Ectodermal cell (in vitro differentiated cells): Measurements from ENCODE around the gene MICOS13.
"Not testable (repeated sequence)": the region's sequence is repeated elsewhere in the genome, so short reads cannot be mapped to it uniquely, and the experiment has no call there.

Experiments used
- H3K27ac ChIP-seq: 2 replicates; pipeline ENCODE4 v1.7.0; 2013; ENCODE audit warnings: mild to moderate bottlenecking, low read depth, low read length; ENCODE audit not compliant: insufficient read depth, poor library complexity, severe bottlenecking
- H3K27me3 ChIP-seq: 2 replicates; pipeline ENCODE4 v1.7.0; 2013; ENCODE audit warnings: mild to moderate bottlenecking, low read length; ENCODE audit not compliant: insufficient read depth, control insufficient read depth, poor library complexity, severe bottlenecking
- H3K36me3 ChIP-seq: one replicate; pipeline ENCODE4 v1.7.0; 2013; ENCODE audit warnings: low read length; ENCODE audit not compliant: control insufficient read depth, insufficient read depth
- H3K4me1 ChIP-seq: one replicate; pipeline ENCODE4 v1.7.0; 2013; ENCODE audit warnings: low read length; ENCODE audit not compliant: control insufficient read depth, insufficient read depth
- H3K4me3 ChIP-seq: 2 replicates; pipeline ENCODE4 v1.7.0; 2013; ENCODE audit warnings: low read depth, low read length, control low read depth; ENCODE audit not compliant: insufficient read depth
- H3K9me3 ChIP-seq: 2 replicates; pipeline ENCODE4 v1.7.0; 2013; ENCODE audit warnings: mild to moderate bottlenecking, low read length, moderate library complexity; ENCODE audit not compliant: control insufficient read depth
- WGBS, 2 experiments: methylation state at CpG; one replicate each; pipeline ENCODE4 v1.1.7; 2013; ENCODE audit warnings: missing lambda C conversion rate in 2 of 2; 5-methylcytosine and 5-hydroxymethylcytosine counted together

The MICOS13 gene

DNA sequence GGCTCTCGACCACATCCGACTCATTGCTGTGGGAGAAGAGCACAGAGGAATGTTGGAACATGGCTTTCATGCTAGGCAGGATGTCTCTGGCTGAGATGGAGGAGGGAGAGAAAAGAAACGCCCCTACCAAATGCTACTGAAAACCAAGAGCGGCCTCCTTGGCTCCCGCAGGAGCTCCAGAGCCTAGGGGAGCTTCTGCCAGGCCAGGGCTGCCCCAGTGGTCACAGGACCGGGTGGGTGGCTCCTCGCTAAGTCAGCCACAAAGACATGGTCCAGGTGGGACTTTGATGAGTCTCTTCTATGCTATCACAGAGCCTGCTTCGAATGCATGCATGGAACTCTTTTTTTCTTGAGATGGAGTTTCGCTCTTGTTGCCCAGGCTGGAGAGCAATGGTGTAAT lies 32.9 kb upstream of the MICOS13 start:
- H3K4me3 ChIP-seq: no peak overlapping the region
- H3K36me3 ChIP-seq: peaks cover 44% of the 10 kb centered on the region
- no peaks in the 10 kb centered on the region for H3K27me3 ChIP-seq
- H3K9me3 ChIP-seq: no peaks in the 10 kb centered on the region
- 95 to 96% methylated on average over 9 of the region's 9 CpGs for WGBS, 2 experiments
- H3K4me1 ChIP-seq: no peaks in the 10 kb centered on the region
- H3K27ac ChIP-seq: no peak overlapping the region

DNA sequence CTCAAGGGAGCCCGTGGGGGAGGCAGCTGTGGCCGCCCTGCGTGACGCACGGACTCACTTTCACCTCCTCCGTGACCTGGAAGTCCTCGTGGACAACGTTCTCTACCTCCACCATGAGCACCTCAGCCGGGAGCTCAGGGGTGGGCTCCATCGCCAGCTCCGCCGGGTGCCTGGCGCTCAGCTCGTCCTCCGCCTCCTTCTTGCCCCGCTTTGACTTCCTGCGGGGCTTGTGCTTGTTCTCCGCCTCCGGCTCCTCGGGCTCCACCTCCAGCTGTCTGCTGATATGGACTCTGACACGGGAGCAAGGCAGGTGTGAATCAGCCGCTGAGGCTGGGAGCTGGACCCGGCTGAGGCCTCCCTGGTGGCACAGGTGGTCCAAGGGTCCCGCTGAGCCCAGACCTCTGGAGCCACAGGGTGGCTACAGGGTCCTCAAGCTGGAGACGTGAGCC lies 31.4 kb upstream of the MICOS13 start:
- Histone ChIP-seq H3K4me1 (no peaks in the 10 kb centered on the region), H3K4me3 (no peak overlapping the region), H3K27me3 (no peaks in the 10 kb centered on the region), H3K36me3 (peaks cover 44% of the 10 kb centered on the region), H3K9me3 (no peaks in the 10 kb centered on the region), H3K27ac (no peak overlapping the region)
- WGBS, 2 experiments: 93 to 94% methylated on average over 25 of the region's 25 CpGs

DNA sequence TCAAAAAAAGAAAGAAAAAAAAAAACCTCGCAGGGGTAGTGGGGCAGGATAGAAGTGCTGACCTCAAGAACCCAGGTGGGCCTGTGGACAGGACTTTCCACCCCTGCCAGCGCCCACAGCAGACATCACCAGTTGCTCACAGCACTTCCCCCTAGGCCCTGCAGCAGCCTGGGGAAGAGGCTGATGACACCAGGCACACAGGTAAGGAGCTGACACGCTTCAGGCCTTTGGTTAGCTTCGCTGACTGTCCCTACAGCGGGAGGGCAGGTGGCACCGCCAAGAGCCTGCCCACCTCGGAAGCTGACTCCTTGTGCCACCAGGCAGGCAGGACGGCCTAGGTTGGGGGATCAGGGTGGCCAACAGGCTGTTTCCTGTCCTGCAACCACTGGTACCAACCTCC lies 30.7 kb upstream of the MICOS13 start:
- no peaks in the 10 kb centered on the region for H3K9me3 ChIP-seq
- WGBS, 2 experiments: 96 to 97% methylated on average over 8 of the region's 8 CpGs
- no peaks in the 10 kb centered on the region for H3K27me3 ChIP-seq
- H3K27ac ChIP-seq: no peak overlapping the region
- H3K4me1 ChIP-seq: no peaks in the 10 kb centered on the region
- peaks cover 48% of the 10 kb centered on the region for H3K36me3 ChIP-seq
- H3K4me3 ChIP-seq: no peak overlapping the region

DNA sequence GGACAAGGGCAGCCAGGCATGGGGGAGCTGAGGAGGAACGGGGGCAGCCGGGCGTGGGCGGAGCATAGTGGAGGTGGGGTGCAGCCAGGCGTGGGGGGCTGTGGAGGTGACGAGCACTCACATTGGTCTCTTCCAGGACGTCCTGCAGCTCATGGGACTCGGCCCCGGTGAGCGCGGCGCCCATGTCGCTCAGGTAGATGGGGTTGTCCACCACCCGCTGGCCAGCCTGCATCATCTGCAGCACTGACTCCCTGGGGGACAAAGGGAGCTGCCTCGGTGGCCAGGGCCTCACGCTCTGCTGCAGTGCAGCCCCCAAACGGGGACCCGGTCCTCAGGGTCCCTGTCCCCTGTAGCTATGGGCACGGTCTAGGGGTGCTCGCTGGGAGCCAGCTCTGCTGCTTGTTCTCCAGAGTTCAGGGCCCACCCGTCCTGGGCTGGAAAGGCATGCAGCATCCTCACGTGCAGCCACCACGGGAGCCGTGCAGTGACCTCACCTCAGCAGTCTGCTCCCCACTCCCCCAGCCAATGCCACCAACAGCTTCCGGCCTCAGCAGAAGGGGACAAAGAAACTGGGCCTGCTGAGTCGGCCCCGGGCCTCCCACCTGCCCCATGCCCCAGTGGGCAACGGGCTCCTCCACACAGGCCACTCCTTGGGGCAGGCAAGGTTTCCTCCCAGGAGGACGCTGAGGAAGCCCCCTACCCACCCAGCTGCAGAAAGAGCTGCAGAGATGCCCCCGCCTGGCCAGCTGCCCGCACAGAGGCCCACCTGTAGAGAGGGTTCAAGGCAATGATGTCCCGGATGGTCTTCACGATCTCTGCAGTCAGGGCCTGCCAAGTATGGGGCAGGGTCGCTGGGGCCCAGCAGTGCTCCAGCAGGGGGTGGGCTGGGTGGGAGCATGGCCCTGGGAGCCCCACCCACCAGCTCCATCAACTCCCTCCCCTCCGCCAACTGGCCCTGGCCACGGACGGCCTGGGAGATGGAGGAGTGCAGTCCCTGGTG lies 27.6 kb upstream of the MICOS13 start:
- 96 to 97% methylated on average over 37 of the region's 37 CpGs for WGBS, 2 experiments
- Histone ChIP-seq H3K4me1 (no peaks in the 10 kb centered on the region), H3K9me3 (no peaks in the 10 kb centered on the region), H3K36me3 (peaks cover 61% of the 10 kb centered on the region), H3K27me3 (no peaks in the 10 kb centered on the region), H3K27ac (no peak overlapping the region), H3K4me3 (no peak overlapping the region)

DNA sequence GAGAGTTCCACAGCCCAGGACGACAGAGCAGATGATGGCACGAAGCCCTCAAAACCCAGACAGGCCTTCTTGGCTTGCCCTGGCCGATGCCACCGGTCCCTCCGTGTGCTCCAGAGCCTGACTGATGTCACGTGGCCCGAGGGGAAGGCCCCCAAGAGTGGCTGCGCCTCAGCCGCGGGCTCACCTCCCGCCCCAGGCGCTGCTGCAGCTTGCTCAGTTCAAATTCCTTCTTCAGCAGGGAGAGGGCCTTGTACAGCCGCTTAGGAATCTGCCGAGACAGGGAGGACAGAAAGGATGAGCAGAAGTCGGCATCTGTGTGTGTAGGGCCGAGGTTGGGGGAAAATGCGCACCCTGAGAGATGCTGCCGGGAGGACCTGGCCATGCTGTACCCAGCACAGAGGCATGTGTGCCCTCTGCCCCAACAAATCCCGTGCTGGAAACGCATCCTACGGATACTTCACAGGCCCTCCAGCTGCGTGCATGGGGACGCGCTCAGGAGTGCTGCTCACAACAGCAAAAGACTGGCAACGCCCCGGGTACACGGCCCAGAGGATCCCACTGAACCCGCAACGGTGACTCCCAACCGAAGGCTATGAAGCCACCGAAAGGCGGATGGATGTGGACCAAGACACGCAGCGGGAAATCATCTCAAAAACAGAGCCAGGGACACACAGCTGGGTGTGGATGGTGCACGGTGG lies 26.7 kb upstream of the MICOS13 start:
- no peak overlapping the region for H3K4me3 ChIP-seq
- no peak overlapping the region for H3K27ac ChIP-seq
- H3K4me1 ChIP-seq: no peaks in the 10 kb centered on the region
- no peaks in the 10 kb centered on the region for H3K9me3 ChIP-seq
- WGBS, 2 experiments: 96 to 97% methylated on average over 35 of the region's 35 CpGs
- H3K27me3 ChIP-seq: no peaks in the 10 kb centered on the region
- peaks cover 57% of the 10 kb centered on the region for H3K36me3 ChIP-seq

DNA sequence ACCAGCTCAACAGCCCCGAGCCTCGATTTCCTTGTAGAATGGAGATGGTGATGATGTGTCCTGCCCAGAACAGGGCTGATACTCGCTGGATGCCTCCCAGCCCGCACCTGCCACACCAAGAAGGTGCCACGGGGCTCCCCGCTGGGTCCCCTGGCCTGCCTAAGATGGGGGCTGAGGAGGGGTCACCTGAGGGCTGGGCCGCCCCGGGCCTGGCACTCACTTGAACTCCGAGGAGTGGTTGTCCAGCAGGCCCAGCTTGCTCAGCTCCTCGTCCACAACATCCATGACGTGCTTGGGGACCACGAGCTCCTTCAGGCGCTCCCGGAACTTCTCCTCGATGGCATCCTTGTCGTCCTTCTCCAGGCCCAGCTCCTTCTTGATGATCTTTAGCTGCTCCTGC lies 25.2 kb upstream of the MICOS13 start:
- Histone ChIP-seq H3K36me3 (peaks cover 51% of the 10 kb centered on the region), H3K9me3 (no peaks in the 10 kb centered on the region), H3K4me1 (no peaks in the 10 kb centered on the region), H3K4me3 (no peak overlapping the region), H3K27me3 (no peaks in the 10 kb centered on the region), H3K27ac (no peak overlapping the region)
- 93 to 94% methylated on average over 16 of the region's 16 CpGs for WGBS, 2 experiments

DNA sequence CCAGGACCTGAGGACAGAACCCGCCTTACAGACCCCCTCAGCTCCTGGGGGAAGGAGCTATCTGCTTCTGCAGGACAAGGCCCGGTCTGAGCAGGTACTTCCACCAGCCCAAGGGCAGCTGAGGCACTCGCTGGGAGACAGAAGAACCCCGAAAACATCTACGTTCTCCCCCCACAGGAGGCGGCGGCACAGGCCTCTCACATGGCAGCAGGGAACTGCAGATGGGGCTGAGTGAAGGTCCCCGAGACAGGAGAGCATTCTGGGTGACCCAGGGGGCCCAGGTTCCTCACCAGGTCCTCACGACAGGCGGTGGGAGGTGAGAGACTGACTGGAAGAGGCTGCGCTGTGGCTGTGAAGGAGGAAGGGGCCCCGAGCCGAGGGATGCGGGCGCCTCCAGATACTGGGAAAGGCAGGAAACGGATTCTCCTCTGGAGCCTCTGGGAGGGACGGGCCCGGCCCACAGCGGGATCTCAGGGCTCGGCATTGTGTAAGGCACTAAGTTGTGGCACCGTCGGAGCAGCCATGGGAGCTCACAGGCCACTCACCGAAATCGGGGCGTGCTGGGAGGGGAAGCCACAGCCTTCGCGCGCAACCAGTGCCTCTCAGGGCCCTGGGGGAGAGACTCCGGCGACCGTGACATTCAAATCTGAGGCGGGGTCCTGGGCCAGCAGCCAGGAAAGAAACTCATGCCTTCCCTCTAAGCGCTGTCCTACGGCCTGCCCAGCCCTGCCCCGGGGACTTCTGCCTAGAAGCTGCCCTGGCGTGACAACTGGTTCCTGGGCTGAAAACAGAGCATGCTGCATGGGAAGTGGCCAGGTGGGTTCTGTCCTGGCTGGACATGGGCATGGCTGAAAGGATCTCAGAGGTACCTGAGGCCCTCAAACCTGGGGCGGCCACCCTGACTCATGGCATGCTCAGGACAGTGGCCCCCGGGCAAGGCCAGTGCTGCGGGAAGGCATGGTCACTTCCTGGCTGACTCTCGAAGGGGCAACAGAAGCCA lies 23.8 kb upstream of the MICOS13 start:
- Histone ChIP-seq H3K36me3 (peaks cover 48% of the 10 kb centered on the region), H3K27ac (no peak overlapping the region)

DNA sequence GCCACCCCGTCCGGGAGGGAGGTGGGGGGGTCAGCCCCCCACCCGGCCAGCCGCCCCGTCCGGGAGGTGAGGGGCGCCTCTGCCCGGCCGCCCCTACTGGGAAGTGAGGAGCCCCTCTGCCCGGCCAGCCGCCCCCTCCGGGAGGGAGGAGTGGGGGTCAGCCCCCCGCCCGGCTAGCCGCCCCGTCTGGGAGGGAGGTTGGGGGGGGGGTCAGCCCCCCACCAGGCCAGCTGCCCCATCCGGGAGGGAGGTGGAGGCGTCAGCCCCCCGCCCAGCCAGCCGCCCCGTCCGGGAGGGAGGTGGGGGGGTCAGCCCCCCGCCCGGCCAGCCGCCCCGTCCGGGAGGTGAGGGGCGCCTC lies 21.7 kb upstream of the MICOS13 start:
- peaks cover 38% of the 10 kb centered on the region for H3K36me3 ChIP-seq
- H3K9me3 ChIP-seq, H3K27me3 ChIP-seq, H3K27ac ChIP-seq, H3K4me3 ChIP-seq, H3K4me1 ChIP-seq: not testable (repeated sequence)
- WGBS, 2 experiments: 95 to 99% methylated on average over 17 to 28 of the region's 28 CpGs

More for the DNA sequence above, 23.8 kb upstream of the MICOS13 start:
- Histone ChIP-seq H3K4me3 (no peak overlapping the region), H3K4me1 (no peaks in the 10 kb centered on the region), H3K27me3 (no peaks in the 10 kb centered on the region), H3K9me3 (no peaks in the 10 kb centered on the region)
- WGBS, 2 experiments: 95 to 96% methylated on average over 40 of the region's 40 CpGs

DNA sequence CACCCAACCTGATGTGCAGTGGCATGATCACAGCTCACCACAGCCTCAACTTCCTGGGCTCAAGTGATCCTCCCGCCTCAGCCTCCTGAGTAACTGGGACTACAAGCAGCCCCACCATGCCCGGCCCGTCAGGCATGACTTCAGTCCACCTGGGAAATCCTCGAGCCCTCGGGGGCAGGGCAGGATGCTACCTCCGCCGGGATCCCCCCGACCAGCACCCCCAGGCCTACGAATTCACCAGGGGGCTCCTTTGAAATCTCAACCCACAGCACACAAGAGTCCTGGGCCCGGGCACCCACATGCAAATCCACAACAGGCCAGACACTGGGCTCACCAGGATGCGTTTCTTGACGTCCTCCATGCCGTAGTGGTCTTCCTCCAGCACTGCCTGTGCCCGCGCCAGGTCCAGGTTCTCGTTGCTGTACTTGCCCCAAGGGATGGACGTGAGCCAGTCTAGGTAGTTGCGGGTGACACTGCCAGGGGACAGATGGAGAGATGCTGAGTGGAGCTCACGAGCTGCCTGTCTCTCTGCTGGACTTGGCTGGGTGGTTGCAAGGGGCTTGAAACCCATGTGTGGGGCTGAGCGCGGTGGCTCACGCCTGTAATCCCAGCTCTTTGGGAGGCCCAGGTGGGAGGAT lies 20.3 kb upstream of the MICOS13 start:
- H3K4me1 ChIP-seq: no peaks in the 10 kb centered on the region
- H3K4me3 ChIP-seq: no peak overlapping the region
- H3K9me3 ChIP-seq: no peaks in the 10 kb centered on the region
- H3K27ac ChIP-seq: no peak overlapping the region
- H3K27me3 ChIP-seq: no peaks in the 10 kb centered on the region
- WGBS, 2 experiments: 96 to 97% methylated on average over 22 of the region's 22 CpGs
- H3K36me3 ChIP-seq: peaks cover 35% of the 10 kb centered on the region
